ENCODE measurements around the gene KRT82.

DNA sequence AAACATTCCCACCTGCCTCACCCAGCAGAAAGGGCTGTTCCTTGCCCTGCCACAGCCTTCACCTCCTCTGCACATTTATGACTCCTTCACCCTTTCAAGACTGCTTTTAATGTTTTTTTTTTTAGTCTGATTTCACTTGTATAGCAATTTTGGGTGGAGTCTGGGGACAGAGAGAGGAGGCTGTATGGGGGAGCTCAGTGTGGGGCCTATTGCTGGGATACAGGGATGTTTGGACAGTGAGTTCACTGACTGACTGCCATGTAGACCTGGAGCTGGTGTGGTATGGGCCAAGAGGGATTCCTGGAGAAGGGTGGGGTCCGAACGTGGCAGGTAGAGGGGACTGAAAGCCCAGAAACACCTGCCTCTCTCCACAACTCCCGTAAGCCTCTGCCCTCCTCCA, 36.9 kb downstream of the KRT82 start:
- TF ChIP-seq, protein P1, sequence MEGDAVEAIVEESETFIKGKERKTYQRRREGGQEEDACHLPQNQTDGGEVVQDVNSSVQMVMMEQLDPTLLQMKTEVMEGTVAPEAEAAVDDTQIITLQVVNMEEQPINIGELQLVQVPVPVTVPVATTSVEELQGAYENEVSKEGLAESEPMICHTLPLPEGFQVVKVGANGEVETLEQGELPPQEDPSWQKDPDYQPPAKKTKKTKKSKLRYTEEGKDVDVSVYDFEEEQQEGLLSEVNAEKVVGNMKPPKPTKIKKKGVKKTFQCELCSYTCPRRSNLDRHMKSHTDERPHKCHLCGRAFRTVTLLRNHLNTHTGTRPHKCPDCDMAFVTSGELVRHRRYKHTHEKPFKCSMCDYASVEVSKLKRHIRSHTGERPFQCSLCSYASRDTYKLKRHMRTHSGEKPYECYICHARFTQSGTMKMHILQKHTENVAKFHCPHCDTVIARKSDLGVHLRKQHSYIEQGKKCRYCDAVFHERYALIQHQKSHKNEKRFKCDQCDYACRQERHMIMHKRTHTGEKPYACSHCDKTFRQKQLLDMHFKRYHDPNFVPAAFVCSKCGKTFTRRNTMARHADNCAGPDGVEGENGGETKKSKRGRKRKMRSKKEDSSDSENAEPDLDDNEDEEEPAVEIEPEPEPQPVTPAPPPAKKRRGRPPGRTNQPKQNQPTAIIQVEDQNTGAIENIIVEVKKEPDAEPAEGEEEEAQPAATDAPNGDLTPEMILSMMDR (IDR thresholded peaks at IDR 0.05): no peak
- no peak for TF ChIP-seq POLR2AphosphoS5 (IDR thresholded peaks at IDR 0.05)
